RWPE2 (cell line): Measurements from ENCODE around the gene RNLS.
A peak's percentile ranks its signal among the peaks of the same experiment; 100 is the strongest.

Source experiments
- ATAC-seq: fragments of 200-7000 bp; cut with Tn5 transposase; 3 replicates; pipeline ENCODE4 v1.9.1; 2021; ENCODE audit warnings: low read depth
- DNase-seq: peaks from one replicate; pipeline ENCODE4 v3.0.0-alpha.2; 2020; ENCODE audit warnings: low spot score
- H3K27ac ChIP-seq: fragments of 450-650 bp; 2 replicates; pipeline ENCODE4 v1.5.1; 2017; ENCODE audit warnings: mild to moderate bottlenecking; ENCODE audit not compliant: poor library complexity, severe bottlenecking
- H3K27me3 ChIP-seq: fragments of 250-450 bp; sonication (Bioruptor Pico); 2 replicates; pipeline ENCODE4 v1.5.1; 2021; ENCODE audit warnings: mild to moderate bottlenecking, moderate library complexity; ENCODE audit not compliant: insufficient read depth, poor library complexity, severe bottlenecking
- H3K36me3 ChIP-seq: fragments of 250-450 bp; sonication (Bioruptor Pico); 2 replicates; pipeline ENCODE4 v1.5.1; 2020; ENCODE audit warnings: low read depth, mild to moderate bottlenecking, moderate library complexity
- H3K4me1 ChIP-seq: fragments of 250-450 bp; sonication (Bioruptor Pico); 2 replicates; pipeline ENCODE4 v1.5.1; 2021; ENCODE audit warnings: mild to moderate bottlenecking, moderate library complexity; ENCODE audit not compliant: insufficient read depth, poor library complexity, severe bottlenecking
- H3K4me3 ChIP-seq: fragments of 250-450 bp; sonication (Bioruptor Pico); 2 replicates; pipeline ENCODE4 v1.5.1; 2021; ENCODE audit warnings: mild to moderate bottlenecking, moderate library complexity; ENCODE audit not compliant: severe bottlenecking
- H3K9me3 ChIP-seq: fragments of 250-450 bp; sonication (Bioruptor Pico); 2 replicates; pipeline ENCODE4 v1.5.1; 2021; ENCODE audit warnings: mild to moderate bottlenecking, moderate library complexity; ENCODE audit not compliant: severe bottlenecking
- TF ChIP-seq, protein P1 (sequence below): fragments of 450-650 bp; IDR thresholded peaks from one replicate; pipeline ENCODE4 v1.5.1; 2017; ENCODE audit warnings: mild to moderate bottlenecking, moderate library complexity; ENCODE audit not compliant: poor library complexity, severe bottlenecking

RNLS gene

DNA sequence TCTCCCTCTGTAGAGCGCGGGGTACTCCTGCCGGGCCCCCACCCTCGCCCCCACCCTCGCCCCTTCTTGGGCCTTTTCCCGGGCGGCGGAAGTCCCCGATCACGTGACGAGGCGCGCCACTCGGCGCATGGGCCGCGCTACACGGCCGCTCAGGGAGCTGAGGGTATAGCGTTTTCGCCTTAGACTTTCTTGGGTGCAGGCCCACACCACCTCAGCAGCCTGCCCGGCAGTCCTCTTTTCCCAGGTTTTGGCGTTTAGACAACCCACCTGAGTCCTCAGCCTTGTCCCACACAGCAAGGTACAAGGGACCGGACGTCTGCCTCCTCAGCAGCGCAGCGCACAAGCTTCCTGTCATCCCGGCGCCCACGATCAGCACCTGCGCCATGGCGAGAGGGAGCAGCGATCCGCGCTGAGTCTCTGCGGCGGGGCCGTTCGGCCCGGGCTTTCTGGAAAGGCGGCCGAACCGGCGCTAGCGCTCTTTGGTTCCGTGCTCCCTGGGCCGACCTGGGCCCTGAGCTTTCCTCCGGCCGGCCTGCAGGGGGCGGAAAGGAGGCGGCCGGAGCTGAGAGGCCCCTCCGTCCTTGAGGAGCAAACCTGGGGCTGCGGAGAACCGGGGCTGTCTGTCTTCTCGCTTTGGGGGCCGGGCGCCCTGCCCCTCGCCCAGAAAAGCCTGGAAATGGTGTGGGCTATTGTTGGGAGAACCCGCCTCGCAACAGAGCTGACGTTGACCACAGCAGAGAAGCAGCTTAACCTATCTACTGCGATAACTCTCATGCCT, at the start of gene RNLS:
Gene RNLS (minus strand): TSS at position 513 of the 778 bp plus-strand sequence.
- peak within 1 kb of the TSS; percentile 29 for H3K4me3 ChIP-seq
- H3K9me3 ChIP-seq: no peaks in the 10 kb centered on the region
- peaks cover 4% of the 10 kb centered on the region for H3K4me1 ChIP-seq
- H3K27ac ChIP-seq: no peak within 1 kb of the TSS
- DNase-seq: peak; percentile 44
- TF ChIP-seq, protein P1, sequence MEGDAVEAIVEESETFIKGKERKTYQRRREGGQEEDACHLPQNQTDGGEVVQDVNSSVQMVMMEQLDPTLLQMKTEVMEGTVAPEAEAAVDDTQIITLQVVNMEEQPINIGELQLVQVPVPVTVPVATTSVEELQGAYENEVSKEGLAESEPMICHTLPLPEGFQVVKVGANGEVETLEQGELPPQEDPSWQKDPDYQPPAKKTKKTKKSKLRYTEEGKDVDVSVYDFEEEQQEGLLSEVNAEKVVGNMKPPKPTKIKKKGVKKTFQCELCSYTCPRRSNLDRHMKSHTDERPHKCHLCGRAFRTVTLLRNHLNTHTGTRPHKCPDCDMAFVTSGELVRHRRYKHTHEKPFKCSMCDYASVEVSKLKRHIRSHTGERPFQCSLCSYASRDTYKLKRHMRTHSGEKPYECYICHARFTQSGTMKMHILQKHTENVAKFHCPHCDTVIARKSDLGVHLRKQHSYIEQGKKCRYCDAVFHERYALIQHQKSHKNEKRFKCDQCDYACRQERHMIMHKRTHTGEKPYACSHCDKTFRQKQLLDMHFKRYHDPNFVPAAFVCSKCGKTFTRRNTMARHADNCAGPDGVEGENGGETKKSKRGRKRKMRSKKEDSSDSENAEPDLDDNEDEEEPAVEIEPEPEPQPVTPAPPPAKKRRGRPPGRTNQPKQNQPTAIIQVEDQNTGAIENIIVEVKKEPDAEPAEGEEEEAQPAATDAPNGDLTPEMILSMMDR: peak; percentile 76
- H3K27me3 ChIP-seq: no peaks in the 10 kb centered on the region
- peak; percentile 66 for ATAC-seq
- H3K36me3 ChIP-seq: no peaks in the 10 kb centered on the region

DNA sequence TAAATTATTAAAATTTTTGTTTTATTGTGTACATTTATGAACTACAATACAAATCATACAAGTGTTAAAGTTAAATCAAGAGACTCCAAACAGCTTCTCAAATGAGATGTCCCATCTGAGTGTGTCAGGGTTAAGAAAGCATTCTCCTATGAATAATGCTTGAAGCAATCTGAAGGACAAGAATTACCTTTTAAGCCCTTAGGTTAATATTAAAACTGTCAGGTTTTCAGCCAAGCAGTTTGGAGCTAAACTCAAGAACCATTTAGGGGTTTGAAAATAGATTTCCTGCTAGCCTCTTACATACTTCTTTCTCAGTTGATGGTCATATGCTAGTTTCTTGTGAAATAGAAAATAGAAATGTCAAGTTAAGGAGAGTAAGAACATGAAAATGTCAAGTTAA, 41.7 kb upstream of the RNLS start:
- TF ChIP-seq, protein P1: no peak
- Histone ChIP-seq H3K4me3 (no peak overlapping the region), H3K27ac (no peak overlapping the region), H3K36me3 (no peaks in the 10 kb centered on the region), H3K4me1 (no peaks in the 10 kb centered on the region), H3K9me3 (no peaks in the 10 kb centered on the region), H3K27me3 (no peaks in the 10 kb centered on the region)
- no peak for DNase-seq
- no peak for ATAC-seq

DNA sequence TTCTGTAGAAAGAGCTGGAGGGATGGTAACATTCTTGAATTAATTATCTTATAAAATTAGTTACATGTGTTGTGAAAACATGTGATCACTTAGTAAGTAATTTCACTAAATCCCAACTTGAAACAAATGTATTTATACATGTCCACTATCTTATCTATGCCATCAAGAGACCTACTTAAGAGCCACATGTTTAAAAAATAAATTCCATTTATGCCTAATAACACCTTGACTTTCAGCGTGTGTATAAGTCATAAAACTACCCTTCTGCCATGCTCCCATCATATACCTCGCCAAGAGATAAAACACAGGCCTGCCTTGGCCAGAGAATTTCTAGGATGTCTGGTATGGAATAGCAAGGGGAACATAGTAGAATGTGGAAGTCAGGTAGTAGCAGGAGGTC, 40.7 kb upstream of the RNLS start:
- no peak overlapping the region for H3K27ac ChIP-seq
- no peaks in the 10 kb centered on the region for H3K36me3 ChIP-seq
- no peak overlapping the region for H3K4me3 ChIP-seq
- TF ChIP-seq, protein P1: no peak
- no peaks in the 10 kb centered on the region for H3K27me3 ChIP-seq
- ATAC-seq (no peak), DNase-seq (no peak)
- H3K4me1 ChIP-seq: no peaks in the 10 kb centered on the region
- H3K9me3 ChIP-seq: no peaks in the 10 kb centered on the region

DNA sequence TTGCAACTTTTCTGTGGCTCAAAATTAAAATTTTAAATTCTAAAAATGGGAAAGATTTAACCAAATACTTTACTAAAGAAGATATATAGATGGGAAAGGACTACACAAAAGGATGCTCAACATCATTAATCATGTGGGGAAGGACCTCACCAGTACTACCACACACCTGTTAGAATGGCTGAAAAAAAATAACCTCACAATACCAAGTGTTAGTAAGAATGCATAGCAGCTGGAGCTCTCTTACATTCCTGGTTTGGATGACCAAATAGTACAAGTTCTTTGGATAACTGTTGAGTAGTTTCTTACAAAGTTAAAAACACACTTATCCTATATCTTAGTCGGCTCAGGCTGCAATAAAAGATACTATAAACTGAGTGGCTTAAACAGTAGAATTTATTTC, 37.3 kb upstream of the RNLS start:
- Histone ChIP-seq H3K27me3 (no peaks in the 10 kb centered on the region), H3K27ac (no peak overlapping the region), H3K9me3 (no peaks in the 10 kb centered on the region), H3K4me1 (no peaks in the 10 kb centered on the region), H3K36me3 (no peaks in the 10 kb centered on the region), H3K4me3 (no peak overlapping the region)
- no peak for DNase-seq
- TF ChIP-seq, protein P1: no peak
- no peak for ATAC-seq

DNA sequence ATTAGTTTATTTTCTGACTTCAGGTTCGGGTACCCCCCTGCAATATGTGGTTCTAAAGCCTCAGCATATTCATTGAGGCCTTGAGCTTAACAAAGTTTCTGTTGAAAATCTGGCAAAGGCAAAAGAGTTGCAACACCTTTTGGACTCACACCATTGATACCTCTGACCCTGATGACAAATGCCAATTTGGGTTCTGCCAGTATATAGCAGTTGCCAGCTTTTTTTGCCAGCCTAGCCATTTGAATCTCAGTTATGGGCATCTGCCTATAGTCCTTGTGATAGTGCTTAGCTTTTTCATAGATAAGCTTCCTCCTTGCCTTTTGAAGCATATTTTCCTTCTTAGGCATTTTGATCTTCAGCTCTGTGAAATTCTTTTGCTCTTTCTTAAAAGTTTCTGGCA, 35.4 kb upstream of the RNLS start:
- DNase-seq (no peak), ATAC-seq (no peak)
- Histone ChIP-seq H3K4me3 (no peak overlapping the region), H3K27ac (no peak overlapping the region), H3K4me1 (no peaks in the 10 kb centered on the region), H3K27me3 (no peaks in the 10 kb centered on the region), H3K9me3 (no peaks in the 10 kb centered on the region), H3K36me3 (no peaks in the 10 kb centered on the region)
- TF ChIP-seq, protein P1: no peak
